Neuronal stem cell (in vitro differentiated cells): ENCODE data around the gene TUBGCP6.

Experiments
- DNase-seq: peaks from one replicate; pipeline ENCODE4 v3.0.0-alpha.2; 2013; ENCODE audit warnings: low spot score
- H2AFZ ChIP-seq: one replicate; pipeline ENCODE4 v1.6.1; 2013; ENCODE audit warnings: mild to moderate bottlenecking, low read length, inconsistent platforms
- H2AK5ac ChIP-seq: 2 replicates; pipeline ENCODE4 v1.6.1; 2013; ENCODE audit warnings: low read depth, mild to moderate bottlenecking, inconsistent platforms, low read length, moderate library complexity, mixed read lengths
- H2BK120ac ChIP-seq: 2 replicates; pipeline ENCODE4 v1.6.1; 2013; ENCODE audit warnings: low read depth, mild to moderate bottlenecking, inconsistent platforms, low read length, moderate library complexity, mixed read lengths
- H2BK12ac ChIP-seq: one replicate; pipeline ENCODE4 v1.6.1; 2013; ENCODE audit warnings: low read length, inconsistent platforms
- H2BK15ac ChIP-seq: 2 replicates; pipeline ENCODE4 v1.6.1; 2013; ENCODE audit warnings: mild to moderate bottlenecking, low read length, inconsistent platforms, mixed read lengths
- H2BK5ac ChIP-seq: one replicate; pipeline ENCODE4 v1.6.1; 2013; ENCODE audit warnings: inconsistent platforms, mild to moderate bottlenecking, low read length, moderate library complexity
- H3K14ac ChIP-seq: one replicate; pipeline ENCODE4 v1.6.1; 2013; ENCODE audit warnings: low read length, inconsistent platforms
- H3K18ac ChIP-seq: 2 replicates; pipeline ENCODE4 v1.6.1; 2013; ENCODE audit warnings: low read length, inconsistent platforms
- H3K23ac ChIP-seq: 2 replicates; pipeline ENCODE4 v1.6.1; 2013; ENCODE audit warnings: low read depth, mild to moderate bottlenecking, mixed read lengths, low read length, inconsistent platforms; ENCODE audit not compliant: poor library complexity
- H3K27ac ChIP-seq: replicated peaks from 3 replicates; pipeline ENCODE4 v1.5.1; 2013; ENCODE audit warnings: low read length, inconsistent platforms
- H3K27me3 ChIP-seq, 3 experiments: 2 replicates each; pipeline ENCODE4 v1.6.1; 2013; ENCODE audit warnings: low read length in 3 of 3, mild to moderate bottlenecking in 2 of 3, inconsistent platforms in 1 of 3, low read depth in 1 of 3, mixed read lengths in 1 of 3, moderate library complexity in 1 of 3; ENCODE audit not compliant: control insufficient read depth in 3 of 3, insufficient read depth in 3 of 3
- H3K36me3 ChIP-seq, 2 donors: replicated peaks in 1 of 2; 2 replicates each; pipeline ENCODE4 v1.6.1; 2013; ENCODE audit warnings: low read length in 2 of 2; ENCODE audit not compliant: control insufficient read depth in 2 of 2, insufficient read depth in 2 of 2
- H3K4ac ChIP-seq: 2 replicates; pipeline ENCODE4 v1.6.1; 2013; ENCODE audit warnings: inconsistent platforms, mild to moderate bottlenecking, low read length, moderate library complexity
- H3K4me1 ChIP-seq, 2 donors: 1 replicate in 1 of 2; 2 replicates in 1 of 2; pipeline ENCODE4 v1.6.1; 2013; ENCODE audit warnings: low read length in 2 of 2, low read depth in 1 of 2; ENCODE audit not compliant: control insufficient read depth in 2 of 2, insufficient read depth in 1 of 2
- H3K4me2 ChIP-seq: one replicate; pipeline ENCODE4 v1.6.1; 2013; ENCODE audit warnings: mild to moderate bottlenecking, low read length, inconsistent platforms; ENCODE audit not compliant: insufficient read depth, poor library complexity, severe bottlenecking
- H3K4me3 ChIP-seq, 2 donors: 2 replicates each; pipeline ENCODE4 v1.5.1; 2013; ENCODE audit warnings: low read length in 2 of 2, mild to moderate bottlenecking in 2 of 2, inconsistent platforms in 1 of 2, moderate library complexity in 1 of 2
- H3K79me1 ChIP-seq: one replicate; pipeline ENCODE4 v1.6.1; 2013; ENCODE audit warnings: low read depth, mild to moderate bottlenecking, inconsistent platforms, low read length, moderate library complexity
- H3K9ac ChIP-seq: one replicate; pipeline ENCODE4 v1.6.1; 2013; ENCODE audit warnings: mild to moderate bottlenecking, low read depth, low read length, inconsistent platforms; ENCODE audit not compliant: poor library complexity
- H3K9me3 ChIP-seq, 2 donors: replicated peaks in 1 of 2; 2 replicates each; pipeline versions ENCODE3 to v1.6.1; 2013; ENCODE audit warnings: low read length in 2 of 2, mild to moderate bottlenecking in 2 of 2, inconsistent platforms in 1 of 2, low read depth in 1 of 2, mixed read lengths in 1 of 2, moderate library complexity in 1 of 2; ENCODE audit not compliant: control insufficient read depth in 2 of 2, insufficient read depth in 1 of 2
- H4K8ac ChIP-seq: one replicate; pipeline ENCODE4 v1.6.1; 2013; ENCODE audit warnings: low read depth, mild to moderate bottlenecking, inconsistent platforms, low read length, moderate library complexity
- H4K91ac ChIP-seq: one replicate; pipeline ENCODE4 v1.6.1; 2013; ENCODE audit warnings: low read length, low read depth, mild to moderate bottlenecking, inconsistent platforms; ENCODE audit not compliant: poor library complexity
- WGBS, 2 donors: extraction: QIAGEN DNeasy Blood & Tissue Kit; methylation state at CpG; one replicate each; pipeline ENCODE4 v1.1.7; 2013; ENCODE audit warnings: missing lambda C conversion rate in 2 of 2, mixed read lengths in 1 of 2; ENCODE audit not compliant: insufficient read length in 2 of 2, insufficient replicate concordance in 1 of 2; ENCODE audit errors: extremely low coverage in 2 of 2; 5-methylcytosine and 5-hydroxymethylcytosine counted together

Gene TUBGCP6

GRCh38 chr22:50171965-50172421 is 72.8 kb downstream of the TUBGCP6 start:
- no peaks in the 10 kb centered on the region for H3K9me3 ChIP-seq
- H4K91ac ChIP-seq, result no peak overlapping the region
- H3K36me3 ChIP-seq, result no peaks in the 10 kb centered on the region
- H2BK5ac ChIP-seq, result no peak overlapping the region
- H3K4me2 ChIP-seq, result no peak overlapping the region
- no peak overlapping the region for H2BK15ac ChIP-seq
- DNase-seq, result no peak
- no CpG with 5 or more reads among the region's 13 CpGs for WGBS, 2 donors
- H3K9ac ChIP-seq, result no peak overlapping the region
- H3K79me1 ChIP-seq, result no peaks in the 10 kb centered on the region
- H3K4ac ChIP-seq, result no peak overlapping the region
- no peak overlapping the region for H2BK12ac ChIP-seq
- H3K4me1 ChIP-seq, result peaks cover 0 to 2% of the 10 kb centered on the region in 2 donors
- H2BK120ac ChIP-seq, result no peak overlapping the region
- peak overlapping the region; percentile 4 for H4K8ac ChIP-seq
- no peak overlapping the region for H3K27ac ChIP-seq
- peaks cover 0 to 62% (median 28%) of the 10 kb centered on the region in 3 experiments for H3K27me3 ChIP-seq
- H3K18ac ChIP-seq, result no peak overlapping the region
- peak overlapping the region; percentile 38 for H2AK5ac ChIP-seq
- H3K14ac ChIP-seq, result no peak overlapping the region
- no peak overlapping the region for H2AFZ ChIP-seq
- H3K4me3 ChIP-seq, result no peak overlapping the region
- peak overlapping the region; percentile 16 for H3K23ac ChIP-seq

GRCh38 chr22:50171319-50171964 is 73.4 kb downstream of the TUBGCP6 start:
- Histone ChIP-seq H3K4ac (no peak overlapping the region), H3K4me3 (peak overlapping the region in 1 of 2 donors; percentile 45), H2AFZ (peak overlapping the region; percentile 88), H3K9ac (no peak overlapping the region), H4K91ac (no peak overlapping the region), H2BK12ac (no peak overlapping the region), H2BK120ac (no peak overlapping the region), H3K36me3 (no peaks in the 10 kb centered on the region), H3K18ac (peak overlapping the region; percentile 18), H3K9me3 (no peaks in the 10 kb centered on the region), H2BK15ac (no peak overlapping the region), H3K4me1 (peaks cover 0 to 2% of the 10 kb centered on the region in 2 donors), H2AK5ac (peak overlapping the region; percentile 38), H3K27ac (no peak overlapping the region), H3K14ac (peak overlapping the region; percentile 44), H3K27me3 (peaks cover 0 to 62% (median 28%) of the 10 kb centered on the region in 3 experiments), H3K79me1 (no peaks in the 10 kb centered on the region), H2BK5ac (no peak overlapping the region), H4K8ac (no peak overlapping the region), H3K4me2 (peak overlapping the region; percentile 97), H3K23ac (peak overlapping the region; percentile 16)
- no CpG with 5 or more reads among the region's 15 CpGs for WGBS, 2 donors
- DNase-seq, result no peak

GRCh38 chr22:50170453-50171318 is 74.1 kb downstream of the TUBGCP6 start, which contains the start of gene PANX2:
TSS of gene PANX2 (plus strand) at chr22:50170731. CDS start at chr22:50170731, 0 bp downstream.
- Histone ChIP-seq H3K9me3 (no peaks in the 10 kb centered on the region), H2AK5ac (peak within 1 kb of the TSS; percentile 38), H3K4ac (peak within 1 kb of the TSS; percentile 66), H2BK5ac (no peak within 1 kb of the TSS), H3K36me3 (no peaks in the 10 kb centered on the region), H4K8ac (peak within 1 kb of the TSS; percentile 76), H3K18ac (peak within 1 kb of the TSS; percentile 99), H2BK120ac (no peak within 1 kb of the TSS), H3K4me2 (peak within 1 kb of the TSS; percentile 97), H3K4me1 (peaks cover 0 to 2% of the 10 kb centered on the region in 2 donors), H3K9ac (peak within 1 kb of the TSS; percentile 86), H4K91ac (no peak within 1 kb of the TSS), H3K14ac (peak within 1 kb of the TSS; percentile 89), H3K23ac (peak within 1 kb of the TSS; percentile 16), H3K27ac (no peak within 1 kb of the TSS), H3K79me1 (no peaks in the 10 kb centered on the region), H2BK15ac (peak within 1 kb of the TSS; percentile 89), H2AFZ (peak within 1 kb of the TSS; percentile 88), H3K27me3 (peaks cover 0 to 62% (median 28%) of the 10 kb centered on the region in 3 experiments), H3K4me3 (peak within 1 kb of the TSS; percentile 45 to 92), H2BK12ac (no peak within 1 kb of the TSS)
- DNase-seq, result no peak
- no CpG with 5 or more reads among the region's 105 CpGs for WGBS, 2 donors
